GM12892 (cell line): ENCODE measurements around the gene GREB1L.

Experiments
- POLR2A ChIP-seq: IDR thresholded peaks from 2 replicates; pipeline ENCODE4 v1.6.1; 2011; ENCODE audit warnings: low read depth, low read length, control low read depth
- POLR2AphosphoS5 ChIP-seq: IDR thresholded peaks from 2 replicates; pipeline ENCODE4 v1.6.1; 2011; ENCODE audit warnings: low read depth, low read length, control low read depth
- TAF1 ChIP-seq: IDR thresholded peaks from 2 replicates; pipeline ENCODE4 v1.6.1; 2011; ENCODE audit warnings: low read depth, mild to moderate bottlenecking, control low read depth, low read length, borderline replicate concordance

DNA sequence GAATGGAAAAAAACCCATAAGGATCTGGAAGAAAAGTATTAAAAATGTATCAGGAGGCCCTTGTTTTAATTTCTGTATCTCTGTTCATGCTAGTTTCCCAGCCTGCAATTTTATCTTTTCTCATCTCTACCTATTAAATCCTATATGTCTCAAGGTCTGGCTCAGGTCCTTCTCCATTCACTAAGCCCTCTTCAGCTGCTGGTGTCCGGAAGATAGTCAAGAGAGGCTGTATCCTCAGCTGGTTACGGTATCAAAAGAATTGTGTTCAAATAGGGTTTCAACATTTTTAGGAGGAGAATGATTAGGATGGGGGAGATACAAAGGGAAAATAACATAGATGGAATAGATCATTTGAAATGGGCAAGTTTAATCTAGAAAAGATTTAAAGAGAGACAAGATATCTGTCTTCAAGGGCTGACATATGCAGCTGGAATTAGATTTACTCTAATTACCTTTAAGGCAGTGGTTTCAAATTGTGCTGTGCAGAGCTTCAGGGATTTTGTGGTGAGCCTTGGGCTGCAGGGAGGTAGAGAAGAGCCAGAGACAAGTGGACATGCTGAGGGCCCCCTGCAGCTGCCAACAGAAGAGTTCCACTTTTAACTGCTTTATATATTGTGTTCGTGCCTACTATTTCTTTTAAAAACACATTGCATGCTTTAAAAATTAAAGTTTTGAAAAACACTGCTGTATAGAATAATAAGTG lies 24.1 kb downstream of the GREB1L start:
- TF ChIP-seq TAF1 (no peak), POLR2A (no peak), POLR2AphosphoS5 (no peak)
